ENCODE results near the gene RNF168. TPM values are rescaled to one million over a fixed set of nuclear protein-coding genes. Genes with fewer than 3 reads are reported as not detected.

RNF168 gene
- total RNA-seq = 12.0 and 13.2 TPM in 2 replicates

GRCh38 chr3:196503196-196504076 lies at the start of gene RNF168:
Gene RNF168, minus strand, starts transcription at chr3:196503768. Its CDS starts 595 bp downstream, at chr3:196503173.

GRCh38 chr3:196514913-196515621 lies 11.5 kb upstream of the RNF168 start, which contains the start of gene SMCO1:
Gene SMCO1, minus strand, starts transcription at chr3:196515346. Its CDS starts 137 bp downstream, at chr3:196515209.

GRCh38 chr3:196432137-196432879 lies 71.3 kb downstream of the RNF168 start, which contains the start of gene UBXN7:
Gene UBXN7, minus strand, starts transcription at chr3:196432427. Its CDS starts 28 bp downstream, at chr3:196432399.

Other genes with a start within 250 kb of the RNF168 start
- gene PCYT1A, start 216.0 kb downstream of the RNF168 start, total RNA-seq = 68.9 and 78.6 TPM in 2 replicates
- 6.9 and 7.2 TPM in 2 replicates for gene DYNLT2B, start 185.5 kb downstream of the RNF168 start, total RNA-seq
- gene TM4SF19, start 165.4 kb downstream of the RNF168 start, total RNA-seq = not detected in 2 replicates
- 21.2 and 30.6 TPM in 2 replicates for gene UBXN7, start 71.3 kb downstream of the RNF168 start, total RNA-seq
- not detected in 2 replicates for gene SMCO1, start 11.6 kb upstream of the RNF168 start, total RNA-seq
- 4.6 and 6.3 TPM in 2 replicates for gene WDR53, start 64.8 kb upstream of the RNF168 start, total RNA-seq
- gene FBXO45, start 64.9 kb upstream of the RNF168 start, total RNA-seq = 8.9 and 9.3 TPM in 2 replicates
- gene NRROS, start 135.9 kb upstream of the RNF168 start, total RNA-seq = 1.0 and 5.0 TPM in 2 replicates
- 2.6 and 4.0 TPM in 2 replicates for gene CEP19, start 208.5 kb upstream of the RNF168 start, total RNA-seq
- 21.7 and 23.5 TPM in 2 replicates for gene PIGX, start 208.6 kb upstream of the RNF168 start, total RNA-seq
- gene PAK2, start 236.1 kb upstream of the RNF168 start, total RNA-seq = 92.9 and 114 TPM in 2 replicates

Data from smooth muscle cell of the pulmonary artery (primary cell).